A549 (cell line): ENCODE data around the gene SLC6A7. TPM values are rescaled to one million over a fixed set of nuclear protein-coding genes. Genes with fewer than 3 reads are reported as not detected.

ENCODE experiments used
- ATAC-seq, 2 experiments: fragments of 200-7000 bp in 1 of 2; fragments of >200 bp in 1 of 2; cut with Nextera tagmentation in 1 of 2; cut with Tn5 transposase in 1 of 2; 3 replicates each; pipeline versions ENCODE4 v1.8.0 to v1.9.1; 2018 to 2020; ENCODE audit warnings: mild to moderate bottlenecking in 1 of 2, moderate library complexity in 1 of 2
- CTCF ChIA-PET: fragments of 300-600 bp; sonication (Branson Sonifier 250); formaldehyde crosslinking; extraction: SDS; loops from one replicate; lab custom pipeline; 2021; ENCODE audit warnings: antibody characterized with exemption, inconsistent platforms; lab: Yijun Ruan, JAX
- POLR2A ChIA-PET: fragments of 350-600 bp; formaldehyde crosslinking; extraction: SDS; loops from one replicate; lab custom pipeline; 2021; ENCODE audit warnings: antibody characterized with exemption, inconsistent platforms; lab: Yijun Ruan, JAX
- DNase-seq, 2 experiments: peaks; one replicate each; pipeline versions ENCODE4 v3.0.0 to v3.0.0-alpha.2; 2011 to 2016; ENCODE audit warnings: low read depth in 1 of 2, low spot score in 1 of 2
- FAIRE-seq: peaks from 2 replicates; lab custom pipeline; 2011; peaks lifted over from hg19 to GRCh38; lab: Jason Lieb, UNC
- H3K27ac ChIP-seq, 2 experiments: fragments of >200 bp; sonication (Bioruptor Twin); formaldehyde crosslinking; 3 replicates each; pipeline ENCODE4 v1.5.1; 2016 to 2017
- H3K4me1 ChIP-seq: fragments of >200 bp; sonication (Bioruptor Twin); formaldehyde crosslinking; 3 replicates; pipeline ENCODE4 v1.6.1; 2016
- H3K4me2 ChIP-seq: fragments of >200 bp; sonication (Bioruptor Twin); formaldehyde crosslinking; 3 replicates; pipeline ENCODE4 v1.6.1; 2016
- H3K4me3 ChIP-seq: fragments of >200 bp; sonication (Bioruptor Twin); formaldehyde crosslinking; 3 replicates; pipeline ENCODE4 v1.5.1; 2016
- H3K9me3 ChIP-seq: fragments of >200 bp; sonication (Bioruptor Twin); formaldehyde crosslinking; 3 replicates; pipeline ENCODE4 v1.6.1; 2016
- BHLHE40 ChIP-seq: IDR thresholded peaks from 2 replicates; pipeline ENCODE4 v1.6.1; 2012; ENCODE audit warnings: low read depth, low read length, inconsistent platforms
- CBX8 ChIP-seq: fragments of 200-600 bp; sonication (generic); IDR thresholded peaks from 2 replicates; pipeline ENCODE4 v1.6.1; 2016
- CTCF ChIP-seq: fragments of >200 bp; sonication (Bioruptor Twin); formaldehyde crosslinking; IDR thresholded peaks from 3 replicates; pipeline ENCODE4 v1.5.1; 2016
- EHMT2 ChIP-seq: fragments of 200-600 bp; sonication (generic); IDR thresholded peaks from 2 replicates; pipeline ENCODE4 v1.6.1; 2016; ENCODE audit warnings: antibody characterized with exemption, low read depth, mild to moderate bottlenecking, moderate library complexity
- ELK1 ChIP-seq: fragments of 150-350 bp; IDR thresholded peaks from 2 replicates; pipeline ENCODE4 v1.6.1; 2014; ENCODE audit warnings: low read depth, mild to moderate bottlenecking, low read length
- FOSB ChIP-seq: fragments of 250-450 bp; sonication (Bioruptor Pico); IDR thresholded peaks from 2 replicates; pipeline ENCODE4 v1.5.0; 2020; ENCODE audit warnings: mild to moderate bottlenecking, moderate library complexity
- FOXS1 ChIP-seq: fragments of 250-450 bp; sonication (Bioruptor Pico); IDR thresholded peaks from 2 replicates; pipeline ENCODE4 v1.5.0; 2020; ENCODE audit warnings: mild to moderate bottlenecking, moderate library complexity
- GATA3 ChIP-seq: IDR thresholded peaks from 2 replicates; pipeline ENCODE4 v1.6.1; 2012; ENCODE audit warnings: borderline replicate concordance
- HEYL ChIP-seq: fragments of 250-450 bp; sonication (Bioruptor Pico); IDR thresholded peaks from 2 replicates; pipeline ENCODE4 v1.8.0; 2021; ENCODE audit warnings: mild to moderate bottlenecking, moderate library complexity
- HOXA7 ChIP-seq: fragments of 250-450 bp; sonication (Bioruptor Pico); IDR thresholded peaks from 2 replicates; pipeline ENCODE4 v1.5.0; 2020; ENCODE audit warnings: mild to moderate bottlenecking, moderate library complexity
- HOXB13 ChIP-seq: fragments of 250-450 bp; sonication (Bioruptor Pico); IDR thresholded peaks from 2 replicates; pipeline ENCODE4 v1.5.0; 2020; ENCODE audit warnings: low read depth, mild to moderate bottlenecking, moderate library complexity
- JUNB ChIP-seq: fragments of >200 bp; sonication (Bioruptor Twin); formaldehyde crosslinking; IDR thresholded peaks from 2 replicates; pipeline ENCODE4 v1.6.1; 2016
- KDM1A ChIP-seq: fragments of 200-600 bp; sonication (generic); IDR thresholded peaks from 2 replicates; pipeline ENCODE4 v1.6.1; 2016; ENCODE audit warnings: low read depth, mild to moderate bottlenecking
- MAZ ChIP-seq: fragments of 150-350 bp; IDR thresholded peaks from 2 replicates; pipeline ENCODE4 v1.6.1; 2014; ENCODE audit warnings: antibody characterized with exemption, low read depth, low read length, borderline replicate concordance
- NR3C1 ChIP-seq: fragments of >200 bp; sonication (Bioruptor Twin); formaldehyde crosslinking; IDR thresholded peaks from 3 replicates; pipeline ENCODE4 v1.6.1; 2017
- PHF8 ChIP-seq: fragments of 200-600 bp; sonication (generic); IDR thresholded peaks from 2 replicates; pipeline ENCODE4 v1.6.1; 2016; ENCODE audit warnings: low read depth, mild to moderate bottlenecking, antibody characterized with exemption, moderate library complexity, borderline replicate concordance
- RAD21 ChIP-seq, 2 experiments: fragments of >200 bp in 1 of 2; sonication (Bioruptor Twin) in 1 of 2; formaldehyde crosslinking in 1 of 2; IDR thresholded peaks in 1 of 2; conservative IDR thresholded peaks in 1 of 2; 2 replicates in 1 of 2; 3 replicates in 1 of 2; pipeline ENCODE4 v1.6.1; 2012 to 2018; ENCODE audit warnings: inconsistent platforms in 1 of 2
- REST ChIP-seq: fragments of 200-600 bp; sonication (generic); IDR thresholded peaks from 2 replicates; pipeline ENCODE4 v1.6.1; 2016; ENCODE audit warnings: antibody characterized with exemption, mild to moderate bottlenecking, moderate library complexity
- RFX5 ChIP-seq: fragments of 450-650 bp; IDR thresholded peaks from 2 replicates; pipeline ENCODE4 v1.7.1; 2014; ENCODE audit warnings: antibody characterized with exemption, mild to moderate bottlenecking, moderate library complexity
- SMC3 ChIP-seq: fragments of >200 bp; sonication (Bioruptor Twin); formaldehyde crosslinking; IDR thresholded peaks from 3 replicates; pipeline ENCODE4 v1.6.1; 2018; ENCODE audit warnings: inconsistent platforms
- TP53 ChIP-seq: fragments of 250-450 bp; sonication (Bioruptor Pico); IDR thresholded peaks from 2 replicates; pipeline ENCODE4 v1.5.0; 2021; ENCODE audit warnings: mild to moderate bottlenecking, moderate library complexity
- ZC3H11A ChIP-seq: fragments of 450-650 bp; IDR thresholded peaks from 2 replicates; pipeline ENCODE4 v1.6.1; 2014; ENCODE audit warnings: antibody characterized with exemption, mild to moderate bottlenecking
- WGBS: methylation state at CpG from one replicate; pipeline ENCODE4 v1.1.6; 2017; ENCODE audit errors: missing lambda C conversion rate; 5-methylcytosine and 5-hydroxymethylcytosine counted together
- polyA plus RNA-seq, 4 experiments: library from polyadenylated mRNA; depleted of rRNA in 3 of 4; stranded (reverse); fragments of >200 nt; fragmentation: RNase III in 1 of 4; extraction: RNeasy Plus Mini Kit Qiagen cat#74134 plus additional on column Dnase treatment in 1 of 4; gene quantifications; 2 replicates in 3 of 4; 3 replicates in 1 of 4; pipeline ENCODE4 v1.2.3, GENCODE V29; 2011 to 2017
- TF ChIP-seq, protein P1 (sequence below): IDR thresholded peaks from 2 replicates; pipeline ENCODE4 v1.6.1; 2012
- TF ChIP-seq, protein P2 (sequence below): fragments of >200 bp; sonication (Bioruptor Twin); formaldehyde crosslinking; IDR thresholded peaks from 3 replicates; pipeline ENCODE4 v1.6.1; 2016

SLC6A7 gene
- polyA plus RNA-seq, 2 of the 4 experiments (the other 2 are of a cell fraction): not detected

- DNase-seq (no peak), ATAC-seq (peak in 1 of 2 experiments; percentile 10; a peak in 1 of 6 replicates), FAIRE-seq (no peak)
- WGBS: 81% methylated on average over 6 of the region's 6 CpGs
- H3K4me1 ChIP-seq: peaks cover 1% of the 10 kb centered on the region
- H3K4me2 ChIP-seq: no peak overlapping the region
- TF ChIP-seq MAZ (no peak), CTCF (no peak), REST (no peak), PHF8 (no peak), BHLHE40 (no peak), HEYL (no peak), EHMT2 (no peak), GATA3 (no peak), SMC3 (no peak), FOSB (CRISPR knock-in tag) (no peak), ZC3H11A (no peak), HOXA7 (CRISPR knock-in tag) (no peak), KDM1A (no peak), JUNB (no peak), TP53 (CRISPR knock-in tag) (no peak), HOXB13 (CRISPR knock-in tag) (no peak), NR3C1 (no peak)
- TF ChIP-seq, protein P1, sequence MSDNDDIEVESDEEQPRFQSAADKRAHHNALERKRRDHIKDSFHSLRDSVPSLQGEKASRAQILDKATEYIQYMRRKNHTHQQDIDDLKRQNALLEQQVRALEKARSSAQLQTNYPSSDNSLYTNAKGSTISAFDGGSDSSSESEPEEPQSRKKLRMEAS: no peak
- ChIA-PET POLR2A (no interaction called here), CTCF (interaction anchor here (0.9 to 3.0 kb wide), 7 partner anchors 11 to 95 kb away, joined by 3 to 9 read pairs (median 4); no protein-coding TSS in a partner anchor)
- no peaks in the 10 kb centered on the region for H3K9me3 ChIP-seq
- no peak overlapping the region for H3K27ac ChIP-seq
- H3K4me3 ChIP-seq: no peak overlapping the region
These were observed 66.0 kb downstream of the SLC6A7 start for GRCh38 chr5:150255659-150256409.

DNA sequence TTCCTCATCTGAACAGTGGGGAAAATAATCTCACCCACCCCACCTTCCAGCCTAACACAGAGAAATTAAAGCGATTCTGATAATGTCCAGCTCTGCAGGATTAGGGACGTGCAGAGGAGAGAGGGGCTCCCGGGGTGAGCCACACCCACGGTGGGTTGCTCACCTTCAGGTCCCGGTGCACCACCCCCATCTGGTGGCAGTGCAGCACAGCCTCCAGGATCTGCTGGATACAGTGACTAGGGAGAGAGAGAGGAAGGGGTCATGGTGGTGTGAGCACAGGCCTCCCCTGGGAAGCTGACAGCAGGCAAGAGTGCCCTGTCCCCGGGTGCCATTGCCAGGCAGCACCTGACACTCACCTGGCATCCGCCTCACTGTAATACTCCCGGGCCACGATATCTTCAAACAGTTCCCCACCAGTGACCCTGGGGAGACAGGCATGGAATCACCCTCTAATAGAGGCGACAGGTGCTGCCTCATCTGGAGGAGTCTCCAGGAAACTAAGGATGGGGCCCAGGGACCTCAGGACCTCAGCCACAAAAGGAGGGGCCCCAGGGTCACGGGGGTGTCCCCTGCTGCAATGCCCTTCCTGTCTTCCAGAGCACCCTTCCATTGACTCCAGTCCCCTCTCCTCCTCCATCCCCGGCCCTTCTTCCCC is 66.7 kb downstream of the SLC6A7 start:
- no peak overlapping the region for H3K4me3 ChIP-seq
- ChIA-PET CTCF (interaction anchor here (1.3 to 1.9 kb wide), 3 partner anchors 17 to 120 kb away, joined by 3 to 5 read pairs (median 4); no protein-coding TSS in a partner anchor), POLR2A (no interaction called here)
- TF ChIP-seq FOXS1 (CRISPR knock-in tag) (no peak), RFX5 (no peak), ELK1 (no peak), CBX8 (no peak), RAD21 (conservative IDR thresholded peaks at IDR 0.05 in 1 of 2, IDR thresholded peaks at IDR 0.05 in 1 of 2) (peak in 1 of 2 experiments; percentile 36; a peak in 2 of 5 replicates), FOSB (CRISPR knock-in tag) (no peak)
- TF ChIP-seq, protein P2, sequence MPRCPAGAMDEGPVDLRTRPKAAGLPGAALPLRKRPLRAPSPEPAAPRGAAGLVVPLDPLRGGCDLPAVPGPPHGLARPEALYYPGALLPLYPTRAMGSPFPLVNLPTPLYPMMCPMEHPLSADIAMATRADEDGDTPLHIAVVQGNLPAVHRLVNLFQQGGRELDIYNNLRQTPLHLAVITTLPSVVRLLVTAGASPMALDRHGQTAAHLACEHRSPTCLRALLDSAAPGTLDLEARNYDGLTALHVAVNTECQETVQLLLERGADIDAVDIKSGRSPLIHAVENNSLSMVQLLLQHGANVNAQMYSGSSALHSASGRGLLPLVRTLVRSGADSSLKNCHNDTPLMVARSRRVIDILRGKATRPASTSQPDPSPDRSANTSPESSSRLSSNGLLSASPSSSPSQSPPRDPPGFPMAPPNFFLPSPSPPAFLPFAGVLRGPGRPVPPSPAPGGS: no peak
- WGBS: 73% methylated on average over 11 of the region's 12 CpGs
- no peak overlapping the region for H3K4me2 ChIP-seq
- H3K4me1 ChIP-seq: peaks cover 8% of the 10 kb centered on the region
- no peak for FAIRE-seq
- ATAC-seq: peak; percentile 51 to 75; a peak in 4 of 6 replicates
- no peak overlapping the region for H3K27ac ChIP-seq
- no peaks in the 10 kb centered on the region for H3K9me3 ChIP-seq
- DNase-seq: peak in 1 of 2 experiments; percentile 32
